ENCODE results near the gene EPYC.

EPYC gene

DNA sequence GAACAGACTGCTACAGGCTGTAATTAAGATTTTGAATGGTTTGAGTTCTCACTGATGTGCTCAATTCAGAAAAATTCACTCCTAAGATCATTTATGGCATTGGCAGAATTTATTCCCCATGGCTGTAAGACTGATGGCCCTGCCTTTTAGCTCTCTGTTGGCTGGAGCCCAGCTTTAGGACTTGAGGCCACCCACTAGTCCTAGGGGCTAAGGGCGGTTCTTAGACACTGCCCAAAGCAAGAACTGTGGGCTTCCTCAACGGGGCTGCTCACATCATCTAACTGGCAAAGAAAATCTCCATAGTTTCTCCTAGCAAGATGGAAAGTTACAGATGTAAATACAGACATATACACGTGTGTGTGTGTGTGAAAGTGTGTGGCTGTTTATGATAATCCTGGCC is 46.4 kb downstream of the EPYC start:
- DNase-seq (ENCODE audit: low read depth): no peak

DNA sequence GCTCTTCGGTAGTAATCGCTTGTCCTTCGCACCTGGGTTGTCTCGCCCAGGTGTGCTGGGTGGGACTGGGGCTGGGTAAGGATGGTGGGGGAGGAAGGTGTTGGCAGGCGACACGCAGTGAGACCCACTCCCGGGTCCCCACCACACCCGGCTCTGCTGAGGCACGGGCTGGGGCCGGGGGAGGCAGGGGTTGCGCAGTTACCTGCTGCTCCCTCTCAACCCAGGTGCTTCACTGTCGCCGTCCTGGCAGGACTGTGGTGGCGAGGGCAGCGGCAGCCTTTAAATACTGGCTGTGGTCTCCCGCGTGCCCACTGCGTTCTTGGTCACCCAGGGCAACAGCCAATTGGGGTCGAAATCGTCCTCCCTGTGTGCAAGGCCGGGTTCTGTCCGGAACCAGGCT is 49.9 kb downstream of the EPYC start, which contains the start of gene CCER1:
Gene CCER1 (minus strand): TSS at position 256 of the 400 bp plus-strand sequence. CDS start 434 bp downstream, outside the sequence.
- DNase-seq (ENCODE audit: low read depth): no peak

- DNase-seq (ENCODE audit: low read depth): no peak
Observed at GRCh38 chr12:90954428-90954827, 50.3 kb downstream of the EPYC start.

- no peak for DNase-seq (ENCODE audit: low read depth)
Observed at GRCh38 chr12:90953956-90954421, 50.8 kb downstream of the EPYC start.

DNA sequence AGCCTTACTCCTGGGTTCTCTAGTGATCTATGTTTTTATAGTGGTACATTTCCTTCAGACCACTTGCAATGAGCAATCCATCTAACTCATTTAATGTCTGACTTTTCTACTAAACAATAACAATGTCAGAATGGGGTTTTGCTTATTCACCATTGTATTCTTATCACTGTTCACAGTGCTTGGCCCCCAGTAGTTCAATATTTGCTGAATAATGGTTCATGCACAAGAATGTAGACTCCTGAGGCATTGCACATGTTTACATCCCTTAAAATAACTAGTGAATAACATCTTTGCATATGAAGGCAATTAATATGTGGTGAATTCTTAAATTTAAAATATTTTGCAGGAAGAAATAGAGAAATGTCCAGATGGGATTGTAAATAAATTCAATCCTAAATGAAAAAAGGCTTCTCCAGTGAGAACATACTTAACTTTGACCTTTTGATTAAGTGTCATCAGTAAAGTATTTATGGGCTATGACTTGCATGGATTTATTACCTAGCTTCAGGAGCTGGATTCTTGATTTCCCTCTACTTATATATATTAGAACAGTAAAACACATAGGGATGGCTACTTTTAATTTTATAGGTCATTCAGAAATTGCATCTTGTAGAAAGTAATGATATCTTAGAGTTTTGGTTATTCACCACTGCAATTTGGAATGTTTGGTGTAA is 53.2 kb downstream of the EPYC start:
- no peak for DNase-seq (ENCODE audit: low read depth)

DNA sequence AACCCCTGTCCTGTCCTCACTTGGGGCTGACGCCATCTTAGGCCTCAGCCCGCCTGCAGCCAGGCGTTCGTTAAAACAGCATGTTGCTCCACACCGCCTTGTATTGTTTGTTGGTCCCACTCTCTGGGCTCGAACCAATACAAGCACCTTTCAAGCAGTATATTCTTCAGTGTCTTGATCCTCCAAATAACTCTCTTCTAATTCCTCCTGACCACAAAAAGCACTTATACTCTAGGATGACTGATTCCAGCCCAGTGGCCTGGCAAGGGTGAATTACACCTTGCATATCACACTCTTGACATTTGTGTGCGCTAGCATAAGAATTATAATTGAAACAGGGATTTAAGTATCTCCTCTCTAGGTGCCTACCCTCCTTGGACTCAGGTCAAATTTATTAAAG is 56.9 kb downstream of the EPYC start:
- DNase-seq (ENCODE audit: low read depth): no peak

DNA sequence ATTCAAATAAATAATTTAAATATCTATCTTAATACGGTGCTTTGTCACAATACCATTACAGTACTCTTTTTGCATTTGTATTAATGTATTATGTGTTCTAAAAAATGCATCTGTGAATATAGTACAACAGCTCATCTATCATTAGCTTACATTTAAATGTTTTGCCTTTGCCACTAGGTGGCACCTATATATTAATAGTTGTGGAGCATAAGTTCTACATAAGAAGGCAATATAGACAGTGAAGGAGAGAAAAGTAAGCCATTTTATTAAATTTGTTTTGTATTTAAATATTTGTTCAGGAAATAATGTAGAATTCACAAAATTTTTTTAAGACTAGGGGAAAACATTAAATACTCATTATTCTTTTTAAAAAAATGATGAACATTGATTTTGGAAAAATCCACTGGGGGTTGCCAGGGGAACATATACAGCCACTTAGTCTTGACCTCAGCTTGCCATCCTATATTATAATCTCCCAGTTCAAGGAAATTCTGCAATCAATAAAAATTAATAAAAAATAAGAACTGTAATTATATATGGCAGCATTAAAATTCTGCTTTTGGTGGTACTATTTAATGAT is 59.6 kb downstream of the EPYC start:
- DNase-seq (ENCODE audit: low read depth): no peak

DNA sequence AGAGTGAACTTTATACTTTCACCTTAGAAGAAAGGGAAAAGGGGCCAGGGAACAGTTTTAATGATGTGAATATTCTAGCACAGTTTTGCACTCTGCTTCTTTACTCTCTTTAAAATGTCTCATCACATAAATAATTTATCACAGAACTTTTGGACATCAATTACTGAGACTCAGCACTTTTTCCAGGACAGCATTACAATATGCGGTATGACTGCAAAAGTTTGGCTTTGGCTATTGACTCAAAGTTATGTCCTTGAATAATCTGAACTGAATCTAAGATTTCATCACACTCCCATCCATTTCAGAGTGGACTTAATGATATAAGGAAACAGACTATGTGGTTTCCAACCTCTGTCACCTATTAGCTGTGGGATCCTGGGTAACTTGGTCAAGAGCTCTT is 61.5 kb downstream of the EPYC start:
- DNase-seq (ENCODE audit: low read depth): no peak

- no peak for DNase-seq (ENCODE audit: low read depth)
Observed at GRCh38 chr12:90940872-90941499, 63.8 kb downstream of the EPYC start.

- DNase-seq (ENCODE audit: low read depth): no peak
Observed at GRCh38 chr12:90939382-90939781, 65.4 kb downstream of the EPYC start.

DNA sequence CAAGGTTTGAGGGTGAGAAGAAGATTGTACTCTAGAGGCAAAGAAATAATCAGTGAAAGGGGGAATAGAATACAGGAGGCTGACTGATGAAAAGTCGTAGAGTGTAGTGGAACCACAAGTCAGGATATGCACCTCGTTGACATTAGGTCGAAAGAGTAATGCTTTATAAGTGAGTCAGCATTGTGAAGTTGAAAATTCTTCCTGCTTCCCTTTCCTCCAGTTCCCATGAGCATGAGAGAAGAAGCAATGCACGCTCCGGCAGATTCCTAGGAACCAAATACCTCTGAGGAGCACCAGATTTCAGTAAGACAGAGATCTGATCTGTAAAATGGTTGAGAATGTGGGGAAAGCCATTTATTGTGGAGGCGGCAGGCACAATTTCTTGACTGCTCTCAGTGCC is 66.3 kb downstream of the EPYC start:
- DNase-seq (ENCODE audit: low read depth): no peak

DNA sequence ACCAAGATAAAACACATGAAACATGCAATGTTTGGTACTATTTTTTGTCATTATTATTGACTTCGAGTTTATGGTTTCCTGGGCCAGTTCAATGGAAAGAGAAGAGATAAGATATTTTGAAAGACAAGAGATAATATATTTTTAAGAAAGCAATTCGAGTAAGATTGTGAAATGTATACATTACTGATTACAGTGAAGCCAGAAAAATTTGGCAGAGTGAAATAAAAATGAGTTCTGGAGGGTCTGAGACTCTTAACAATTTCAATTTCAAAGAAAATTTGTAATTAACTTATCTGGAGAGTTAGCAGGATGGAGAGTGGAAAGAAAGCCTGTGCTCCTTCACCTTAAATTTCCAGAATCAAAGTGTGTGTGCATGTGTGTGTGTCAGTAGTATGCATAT is 67.1 kb downstream of the EPYC start:
- no peak for DNase-seq (ENCODE audit: low read depth)

- no peak for DNase-seq (ENCODE audit: low read depth)
Observed at GRCh38 chr12:90936230-90937005, 68.4 kb downstream of the EPYC start.

- no peak for DNase-seq (ENCODE audit: low read depth)
Observed at GRCh38 chr12:90925562-90925961, 79.2 kb downstream of the EPYC start.

GRCh38 chr12:90924406-90924805 is 80.4 kb downstream of the EPYC start:
- no peak for DNase-seq (ENCODE audit: low read depth)

- no peak for DNase-seq (ENCODE audit: low read depth)
Observed at GRCh38 chr12:90922145-90922627, 82.6 kb downstream of the EPYC start.

GRCh38 chr12:90921536-90921935 is 83.2 kb downstream of the EPYC start:
- DNase-seq (ENCODE audit: low read depth): no peak

DNA sequence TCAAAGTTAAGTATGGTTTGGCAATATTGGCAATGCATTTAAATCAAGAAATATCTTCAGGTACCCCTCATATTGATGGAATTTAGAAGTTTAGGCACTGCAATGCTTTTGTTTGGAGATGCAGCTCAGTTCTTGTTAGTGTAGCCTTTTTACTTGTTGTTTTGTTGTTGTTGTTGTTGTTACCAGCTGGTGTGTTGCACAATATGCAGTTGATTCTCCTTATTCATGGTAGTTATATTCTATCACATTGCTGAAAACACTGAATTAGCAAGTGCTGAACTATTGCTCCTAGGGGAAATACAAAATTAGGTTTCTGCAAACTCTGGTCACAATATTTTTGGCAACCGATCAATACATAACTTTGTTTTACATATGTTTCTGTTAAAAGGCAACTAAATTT is 84.5 kb downstream of the EPYC start:
- no peak for DNase-seq (ENCODE audit: low read depth)

DNA sequence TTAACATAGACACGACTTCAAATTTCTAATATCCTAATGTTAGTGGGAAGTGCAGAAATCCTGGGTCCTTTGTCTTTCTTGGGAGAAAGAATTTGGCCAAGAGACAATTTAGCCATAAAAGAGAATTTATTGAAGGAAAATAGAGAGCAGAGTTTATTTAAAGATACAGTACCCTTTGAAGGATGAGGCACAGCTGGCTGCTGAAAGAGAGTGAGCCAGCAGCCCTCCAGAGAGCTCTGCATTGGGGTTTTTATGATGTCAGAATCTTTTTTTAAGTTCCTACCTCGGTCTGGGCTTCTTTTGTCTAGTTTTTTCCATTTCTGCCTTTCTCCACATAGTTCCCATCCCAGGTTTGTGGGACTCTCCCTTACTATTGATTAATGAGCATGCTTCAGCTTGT is 87.3 kb downstream of the EPYC start:
- DNase-seq (ENCODE audit: low read depth): no peak

DNA sequence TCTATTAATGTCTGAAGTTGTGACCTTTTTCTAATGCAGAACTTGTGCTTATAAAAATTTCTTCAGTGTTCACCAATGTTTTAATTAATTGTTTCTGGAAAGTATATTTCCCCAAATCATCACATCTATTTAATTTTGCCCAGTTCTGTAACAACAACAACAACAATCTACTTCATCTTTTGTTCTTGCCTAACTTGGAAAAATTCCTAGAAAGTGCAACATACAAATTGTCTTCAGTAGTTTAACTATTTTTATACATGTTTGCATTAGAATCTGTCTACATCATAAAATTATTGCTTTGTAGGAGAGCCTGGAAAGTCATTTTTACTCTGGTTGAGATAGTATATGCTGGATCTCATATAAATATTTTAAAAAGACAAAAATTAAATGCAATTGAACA is 88.3 kb downstream of the EPYC start:
- DNase-seq (ENCODE audit: low read depth): no peak

DNA sequence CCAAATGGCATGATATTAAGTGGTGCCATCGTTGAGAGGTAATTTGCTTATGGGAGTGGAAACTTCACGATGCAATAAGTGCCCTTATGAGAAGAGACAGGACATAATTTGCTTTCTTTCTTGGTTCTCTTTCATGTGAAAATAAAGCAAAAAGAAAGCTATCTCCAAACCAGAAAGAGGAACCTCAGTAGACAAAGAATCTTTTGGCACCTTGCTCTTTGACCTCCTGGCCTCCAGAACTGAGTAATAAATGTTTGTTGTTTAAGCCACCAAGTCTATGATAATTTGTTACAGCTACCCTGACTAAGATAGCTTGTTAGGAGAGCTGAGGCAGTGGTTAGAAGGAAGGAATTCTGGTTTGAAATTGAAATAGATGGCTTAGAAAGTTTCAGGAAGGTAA is 89.4 kb downstream of the EPYC start:
- no peak for DNase-seq (ENCODE audit: low read depth)

Data from GM04504 (cell line).